Measurements from ENCODE around the gene SOWAHA.

The SOWAHA gene

DNA sequence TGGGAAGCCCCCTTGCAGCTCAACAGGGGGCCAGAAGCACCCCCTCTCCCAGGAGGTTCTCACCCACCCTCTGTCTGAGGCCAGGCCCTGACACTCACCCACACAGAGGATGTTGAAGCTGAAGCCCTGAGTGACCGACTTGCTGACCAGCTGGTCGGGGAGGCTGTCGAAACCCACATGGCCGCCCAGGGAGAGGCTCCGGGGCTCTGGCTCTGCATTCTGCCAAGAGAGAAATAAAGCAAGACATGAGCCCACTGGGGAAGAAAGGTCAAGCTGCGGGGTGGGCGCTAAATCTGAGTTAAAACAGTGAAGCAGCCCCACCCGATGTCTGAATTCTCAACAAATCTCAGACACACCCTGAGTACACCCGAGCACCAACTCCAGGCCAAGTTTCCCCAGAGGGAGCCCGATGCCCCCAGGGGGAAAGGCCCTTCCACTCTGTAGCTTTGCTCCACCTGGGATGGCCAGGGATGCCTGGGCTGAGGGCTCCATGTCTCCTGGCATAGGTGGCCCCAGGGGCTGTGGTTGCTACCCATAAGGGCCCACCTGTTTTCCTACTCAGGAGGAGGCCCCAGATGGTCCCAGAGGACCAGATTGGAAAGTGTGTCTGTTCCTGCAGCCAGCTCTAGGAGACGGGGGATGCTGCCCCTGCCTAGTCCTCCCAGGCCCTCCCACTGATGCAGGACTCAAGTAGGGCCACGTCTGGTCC, 47.6 kb upstream of the SOWAHA start:
- H3F3A ChIP-seq (ENCODE audit: insufficient read depth): no peaks in the 10 kb centered on the region
- no peak overlapping the region for H2AFZ ChIP-seq (ENCODE audit: low read depth, low read length, severe bottlenecking)
- no peaks in the 10 kb centered on the region for H3K36me3 ChIP-seq (ENCODE audit: low read length)
- no peaks in the 10 kb centered on the region for H4K20me1 ChIP-seq (ENCODE audit: low read depth, low read length)
- H3K27ac ChIP-seq (ENCODE audit: low read depth, low read length): no peak overlapping the region
- no peaks in the 10 kb centered on the region for H3K27me3 ChIP-seq (ENCODE audit: low read length)
- no peak overlapping the region for H3K4me2 ChIP-seq (ENCODE audit: low read depth, low read length, poor library complexity, severe bottlenecking)
- TF ChIP-seq EZH2phosphoT487 (conservative IDR thresholded peaks at IDR 0.05; ENCODE audit: low read length): no peak
- TF ChIP-seq, protein P1, sequence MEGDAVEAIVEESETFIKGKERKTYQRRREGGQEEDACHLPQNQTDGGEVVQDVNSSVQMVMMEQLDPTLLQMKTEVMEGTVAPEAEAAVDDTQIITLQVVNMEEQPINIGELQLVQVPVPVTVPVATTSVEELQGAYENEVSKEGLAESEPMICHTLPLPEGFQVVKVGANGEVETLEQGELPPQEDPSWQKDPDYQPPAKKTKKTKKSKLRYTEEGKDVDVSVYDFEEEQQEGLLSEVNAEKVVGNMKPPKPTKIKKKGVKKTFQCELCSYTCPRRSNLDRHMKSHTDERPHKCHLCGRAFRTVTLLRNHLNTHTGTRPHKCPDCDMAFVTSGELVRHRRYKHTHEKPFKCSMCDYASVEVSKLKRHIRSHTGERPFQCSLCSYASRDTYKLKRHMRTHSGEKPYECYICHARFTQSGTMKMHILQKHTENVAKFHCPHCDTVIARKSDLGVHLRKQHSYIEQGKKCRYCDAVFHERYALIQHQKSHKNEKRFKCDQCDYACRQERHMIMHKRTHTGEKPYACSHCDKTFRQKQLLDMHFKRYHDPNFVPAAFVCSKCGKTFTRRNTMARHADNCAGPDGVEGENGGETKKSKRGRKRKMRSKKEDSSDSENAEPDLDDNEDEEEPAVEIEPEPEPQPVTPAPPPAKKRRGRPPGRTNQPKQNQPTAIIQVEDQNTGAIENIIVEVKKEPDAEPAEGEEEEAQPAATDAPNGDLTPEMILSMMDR (IDR thresholded peaks at IDR 0.05; ENCODE audit: insufficient read depth, low read length, poor library complexity, severe bottlenecking): no peak
- no peaks in the 10 kb centered on the region for H3K79me2 ChIP-seq (ENCODE audit: insufficient read depth, low read length)
- no peak overlapping the region for H3K9ac ChIP-seq (ENCODE audit: low read length)
- H3K9me3 ChIP-seq (ENCODE audit: insufficient read depth, low read length): no peaks in the 10 kb centered on the region
- H3K9me2 ChIP-seq (replicated peaks; ENCODE audit: insufficient read depth, low read length): no peaks in the 10 kb centered on the region
- H3K4me3 ChIP-seq (ENCODE audit: insufficient read depth, low read length, poor library complexity, severe bottlenecking): no peak overlapping the region

DNA sequence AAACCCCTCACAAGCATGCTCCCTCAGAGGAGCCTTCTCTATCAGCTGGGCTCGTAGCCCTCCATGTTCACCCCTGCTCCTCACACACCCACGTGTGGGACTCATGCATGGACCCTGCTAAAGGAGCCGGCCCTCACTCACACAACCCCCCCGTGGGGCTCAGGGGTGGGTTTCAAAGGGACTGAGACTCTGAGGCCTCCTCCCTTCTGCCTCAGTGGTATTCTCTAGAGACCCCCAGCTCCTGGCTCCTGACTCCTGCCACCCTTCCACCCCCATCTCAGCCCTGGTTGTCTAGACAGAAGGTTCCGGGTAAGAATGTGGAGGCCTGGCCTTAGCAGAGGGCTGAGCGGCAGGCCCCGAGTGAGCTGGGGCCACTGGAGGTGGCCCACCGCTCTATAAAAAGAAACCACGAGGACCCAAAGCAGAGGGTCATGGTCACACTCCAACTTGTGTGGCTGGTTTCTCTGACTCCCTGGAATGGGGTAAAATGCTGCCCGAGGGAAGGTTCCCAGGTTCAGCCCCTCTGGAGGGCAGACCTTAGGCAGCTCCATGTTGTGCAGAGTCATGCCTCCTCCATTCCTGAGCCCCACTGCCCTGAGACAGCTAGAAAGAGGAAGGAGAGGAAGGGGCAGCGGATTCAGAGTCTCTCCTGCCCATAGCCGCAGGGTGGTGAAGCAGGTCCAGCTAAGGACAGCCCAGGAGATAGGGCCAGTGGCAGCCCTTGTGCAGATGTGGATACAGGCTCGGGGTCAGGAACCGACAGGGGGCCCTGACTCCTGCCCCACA, 46.9 kb upstream of the SOWAHA start:
- H3K27me3 ChIP-seq (ENCODE audit: low read length): no peaks in the 10 kb centered on the region
- H3K79me2 ChIP-seq (ENCODE audit: insufficient read depth, low read length): no peaks in the 10 kb centered on the region
- H4K20me1 ChIP-seq (ENCODE audit: low read depth, low read length): no peaks in the 10 kb centered on the region
- H3K4me3 ChIP-seq (ENCODE audit: insufficient read depth, low read length, poor library complexity, severe bottlenecking): no peak overlapping the region
- H3K9me2 ChIP-seq (replicated peaks; ENCODE audit: insufficient read depth, low read length): no peaks in the 10 kb centered on the region
- TF ChIP-seq, protein P1 (IDR thresholded peaks at IDR 0.05; ENCODE audit: insufficient read depth, low read length, poor library complexity, severe bottlenecking): no peak
- TF ChIP-seq EZH2phosphoT487 (conservative IDR thresholded peaks at IDR 0.05; ENCODE audit: low read length): no peak
- H3K36me3 ChIP-seq (ENCODE audit: low read length): no peaks in the 10 kb centered on the region
- H3K27ac ChIP-seq (ENCODE audit: low read depth, low read length): no peak overlapping the region
- no peak overlapping the region for H3K9ac ChIP-seq (ENCODE audit: low read length)
- H3F3A ChIP-seq (ENCODE audit: insufficient read depth): no peaks in the 10 kb centered on the region
- H3K4me2 ChIP-seq (ENCODE audit: low read depth, low read length, poor library complexity, severe bottlenecking): no peak overlapping the region
- no peaks in the 10 kb centered on the region for H3K9me3 ChIP-seq (ENCODE audit: insufficient read depth, low read length)
- no peak overlapping the region for H2AFZ ChIP-seq (ENCODE audit: low read depth, low read length, severe bottlenecking)

DNA sequence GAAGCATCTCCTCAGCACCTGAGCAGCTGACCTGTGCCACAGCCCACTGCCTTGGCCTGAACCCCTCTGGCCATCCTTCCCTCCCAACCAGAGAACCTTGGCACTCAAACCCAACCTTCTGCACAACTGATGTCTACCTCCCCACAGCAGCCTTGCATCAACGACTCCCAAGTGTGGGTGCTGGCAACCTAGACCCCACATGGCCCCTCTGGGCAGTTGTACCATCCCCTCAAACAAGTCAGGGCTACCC, 46.4 kb upstream of the SOWAHA start:
- Histone ChIP-seq H3K4me3 (ENCODE audit: insufficient read depth, low read length, poor library complexity, severe bottlenecking) (no peak overlapping the region), H3K79me2 (ENCODE audit: insufficient read depth, low read length) (no peaks in the 10 kb centered on the region), H3F3A (ENCODE audit: insufficient read depth) (no peaks in the 10 kb centered on the region), H3K27me3 (ENCODE audit: low read length) (no peaks in the 10 kb centered on the region), H2AFZ (ENCODE audit: low read depth, low read length, severe bottlenecking) (no peak overlapping the region), H3K9me2 (replicated peaks; ENCODE audit: insufficient read depth, low read length) (no peaks in the 10 kb centered on the region), H3K4me2 (ENCODE audit: low read depth, low read length, poor library complexity, severe bottlenecking) (no peak overlapping the region), H3K9me3 (ENCODE audit: insufficient read depth, low read length) (no peaks in the 10 kb centered on the region), H4K20me1 (ENCODE audit: low read depth, low read length) (no peaks in the 10 kb centered on the region), H3K27ac (ENCODE audit: low read depth, low read length) (no peak overlapping the region), H3K36me3 (ENCODE audit: low read length) (no peaks in the 10 kb centered on the region), H3K9ac (ENCODE audit: low read length) (no peak overlapping the region)
- TF ChIP-seq, protein P1 (IDR thresholded peaks at IDR 0.05; ENCODE audit: insufficient read depth, low read length, poor library complexity, severe bottlenecking): no peak
- TF ChIP-seq EZH2phosphoT487 (conservative IDR thresholded peaks at IDR 0.05; ENCODE audit: low read length): no peak
